ENCODE measurements around the gene TRIM46. TPM values are rescaled to one million over a fixed set of nuclear protein-coding genes. Genes with fewer than 3 reads are reported as not detected.

Gene TRIM46
- total and polyA plus RNA-seq, 2 experiments from 2014 or later, result 2.1 to 3.4 TPM

DNA sequence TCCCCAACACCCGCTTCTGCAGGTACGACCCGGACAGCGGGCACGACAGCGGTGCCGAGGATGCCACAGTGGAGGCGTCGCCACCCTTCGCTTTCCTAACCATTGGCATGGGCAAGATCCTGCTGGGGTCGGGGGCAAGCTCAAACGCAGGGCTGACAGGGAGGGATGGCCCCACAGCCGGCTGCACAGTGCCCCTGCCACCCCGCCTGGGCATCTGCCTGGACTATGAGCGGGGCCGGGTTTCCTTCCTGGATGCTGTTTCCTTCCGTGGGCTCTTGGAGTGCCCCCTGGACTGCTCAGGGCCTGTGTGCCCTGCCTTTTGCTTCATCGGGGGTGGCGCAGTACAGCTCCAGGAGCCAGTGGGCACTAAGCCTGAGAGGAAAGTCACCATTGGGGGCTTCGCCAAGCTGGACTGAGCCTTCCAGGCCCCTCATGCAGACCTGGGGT is 10.1 kb downstream of the TRIM46 start:
- no peaks in the 10 kb centered on the region for H3F3A ChIP-seq (ENCODE audit: insufficient read depth)

GRCh38 chr1:155184351-155184811 is 10.7 kb downstream of the TRIM46 start:
- no peaks in the 10 kb centered on the region for H3K9me2 ChIP-seq (ENCODE audit: insufficient read depth)
- no peak overlapping the region for H2AFZ ChIP-seq
- H4K20me1 ChIP-seq (ENCODE audit: insufficient read depth), result no peaks in the 10 kb centered on the region
- H3K4me3 ChIP-seq, result no peak overlapping the region
- no peak for DNase-seq
- H3F3A ChIP-seq (ENCODE audit: insufficient read depth), result no peaks in the 10 kb centered on the region
- in situ Hi-C loops (cut with MboI), result no loop called here
- no peak overlapping the region for H3K9ac ChIP-seq
- TF ChIP-seq EZH2phosphoT487 (IDR thresholded peaks at IDR 0.05; ENCODE audit: insufficient read depth, low read depth) (no peak), EZH2 (IDR thresholded peaks at IDR 0.05; ENCODE audit: insufficient read depth, poor library complexity, severe bottlenecking) (no peak)
- no peak overlapping the region for H3K27ac ChIP-seq
- no peaks in the 10 kb centered on the region for H3K27me3 ChIP-seq (replicated peaks; ENCODE audit: insufficient read depth)
- no peaks in the 10 kb centered on the region for H3K9me3 ChIP-seq (ENCODE audit: low read depth)
- no peak overlapping the region for H3K4me2 ChIP-seq (ENCODE audit: unreplicated experiment)
- no peaks in the 10 kb centered on the region for H3K4me1 ChIP-seq (ENCODE audit: insufficient read depth)
- WGBS, 2 experiments (ENCODE audit: low coverage in 1 of 2, low lambda C conversion rate in 2 of 2, missing lambda C conversion rate in 2 of 2), result 86 to 93% methylated on average over 3 to 4 of the region's 4 CpGs
- H3K79me2 ChIP-seq (ENCODE audit: insufficient read depth), result no peaks in the 10 kb centered on the region
- H3K36me3 ChIP-seq (ENCODE audit: low read depth), result no peaks in the 10 kb centered on the region; the same call in 1 of the 2 replicates

More for the DNA sequence above, 10.1 kb downstream of the TRIM46 start:
- H3K9me2 ChIP-seq (ENCODE audit: insufficient read depth), result no peaks in the 10 kb centered on the region
- no peak overlapping the region for H2AFZ ChIP-seq
- no peak overlapping the region for H3K4me2 ChIP-seq (ENCODE audit: unreplicated experiment)
- no peaks in the 10 kb centered on the region for H3K4me1 ChIP-seq (ENCODE audit: insufficient read depth)
- H3K9me3 ChIP-seq (ENCODE audit: low read depth), result no peaks in the 10 kb centered on the region
- in situ Hi-C loops (cut with MboI), result no loop called here
- no peak overlapping the region for H3K27ac ChIP-seq
- no peaks in the 10 kb centered on the region for H3K79me2 ChIP-seq (ENCODE audit: insufficient read depth)
- no peaks in the 10 kb centered on the region for H3K27me3 ChIP-seq (replicated peaks; ENCODE audit: insufficient read depth)
- H4K20me1 ChIP-seq (ENCODE audit: insufficient read depth), result no peaks in the 10 kb centered on the region
- DNase-seq, result no peak
- 82 to 85% methylated on average over 20 of the region's 20 CpGs for WGBS, 2 experiments (ENCODE audit: low coverage in 1 of 2, low lambda C conversion rate in 2 of 2, missing lambda C conversion rate in 2 of 2)
- TF ChIP-seq EZH2phosphoT487 (IDR thresholded peaks at IDR 0.05; ENCODE audit: insufficient read depth, low read depth) (no peak), EZH2 (IDR thresholded peaks at IDR 0.05; ENCODE audit: insufficient read depth, poor library complexity, severe bottlenecking) (no peak)
- no peak overlapping the region for H3K9ac ChIP-seq
- H3K36me3 ChIP-seq (ENCODE audit: low read depth), result no peaks in the 10 kb centered on the region; the same call in 1 of the 2 replicates
- no peak overlapping the region for H3K4me3 ChIP-seq

GRCh38 chr1:155184835-155185782 is 11.5 kb downstream of the TRIM46 start:
- Histone ChIP-seq H3K4me1 (ENCODE audit: insufficient read depth) (no peaks in the 10 kb centered on the region), H4K20me1 (ENCODE audit: insufficient read depth) (no peaks in the 10 kb centered on the region), H3K79me2 (ENCODE audit: insufficient read depth) (no peaks in the 10 kb centered on the region), H3K4me3 (no peak overlapping the region), H3K27ac (no peak overlapping the region), H3F3A (ENCODE audit: insufficient read depth) (no peaks in the 10 kb centered on the region), H3K9me3 (ENCODE audit: low read depth) (no peaks in the 10 kb centered on the region), H3K27me3 (replicated peaks; ENCODE audit: insufficient read depth) (no peaks in the 10 kb centered on the region), H3K9me2 (ENCODE audit: insufficient read depth) (no peaks in the 10 kb centered on the region), H3K36me3 (ENCODE audit: low read depth) (no peaks in the 10 kb centered on the region; the same call in 1 of the 2 replicates), H3K9ac (no peak overlapping the region), H3K4me2 (ENCODE audit: unreplicated experiment) (no peak overlapping the region), H2AFZ (no peak overlapping the region)
- TF ChIP-seq EZH2 (IDR thresholded peaks at IDR 0.05; ENCODE audit: insufficient read depth, poor library complexity, severe bottlenecking) (no peak), EZH2phosphoT487 (IDR thresholded peaks at IDR 0.05; ENCODE audit: insufficient read depth, low read depth) (no peak)
- 65 to 72% methylated on average over 20 of the region's 21 CpGs for WGBS, 2 experiments (ENCODE audit: low coverage in 1 of 2, low lambda C conversion rate in 2 of 2, missing lambda C conversion rate in 2 of 2)
- no peak for DNase-seq
- in situ Hi-C loops (cut with MboI), result no loop called here

DNA sequence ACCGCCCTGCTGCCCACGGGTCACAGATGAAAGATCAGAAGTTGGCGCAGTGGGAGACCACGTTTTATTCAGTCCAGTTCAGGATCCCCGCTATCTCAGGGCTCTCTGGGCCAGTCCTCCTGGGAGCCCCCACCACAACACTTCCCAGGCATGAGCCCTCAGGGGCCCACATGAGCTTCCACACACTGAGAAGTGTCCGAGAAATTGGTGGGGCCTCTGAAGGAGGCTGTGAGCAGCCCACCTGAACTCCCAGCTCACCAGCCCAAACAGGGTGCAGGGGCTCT is 12.1 kb downstream of the TRIM46 start:
- Histone ChIP-seq H3K79me2 (ENCODE audit: insufficient read depth) (no peaks in the 10 kb centered on the region), H2AFZ (no peak overlapping the region), H3K9ac (no peak overlapping the region), H3K36me3 (ENCODE audit: low read depth) (no peaks in the 10 kb centered on the region), H3F3A (ENCODE audit: insufficient read depth) (no peaks in the 10 kb centered on the region), H3K4me2 (ENCODE audit: unreplicated experiment) (no peak overlapping the region), H3K4me3 (no peak overlapping the region), H4K20me1 (ENCODE audit: insufficient read depth) (no peaks in the 10 kb centered on the region), H3K4me1 (ENCODE audit: insufficient read depth) (no peaks in the 10 kb centered on the region), H3K27ac (no peak overlapping the region), H3K9me3 (ENCODE audit: low read depth) (no peaks in the 10 kb centered on the region), H3K27me3 (replicated peaks; ENCODE audit: insufficient read depth) (no peaks in the 10 kb centered on the region), H3K9me2 (ENCODE audit: insufficient read depth) (no peaks in the 10 kb centered on the region)
- no peak for TF ChIP-seq EZH2 (IDR thresholded peaks at IDR 0.05; ENCODE audit: insufficient read depth, poor library complexity, severe bottlenecking)
- TF ChIP-seq EZH2phosphoT487 (IDR thresholded peaks at IDR 0.05; ENCODE audit: insufficient read depth, low read depth), result no peak
- in situ Hi-C loops (cut with MboI), result no loop called here
- WGBS, 2 experiments (ENCODE audit: low coverage in 1 of 2, low lambda C conversion rate in 2 of 2, missing lambda C conversion rate in 2 of 2), result 90% methylated on average over 6 of the region's 6 CpGs
- no peak for DNase-seq

Data from GM23248 (cell line).